HG03095 (cell line): ENCODE data around the gene TRA2A.
A peak's percentile ranks its signal among the peaks of the same experiment; 100 is the strongest.
"Not testable (repeated sequence)": the region's sequence is repeated elsewhere in the genome, so short reads cannot be mapped to it uniquely, and the experiment has no call there.

ENCODE experiments used
- ATAC-seq: cut with Tn5 transposase; IDR thresholded peaks from one replicate; pipeline ENCODE4 v1.9.1; 2021; ENCODE audit warnings: moderate library complexity; ENCODE audit not compliant: unreplicated experiment

TRA2A gene

DNA sequence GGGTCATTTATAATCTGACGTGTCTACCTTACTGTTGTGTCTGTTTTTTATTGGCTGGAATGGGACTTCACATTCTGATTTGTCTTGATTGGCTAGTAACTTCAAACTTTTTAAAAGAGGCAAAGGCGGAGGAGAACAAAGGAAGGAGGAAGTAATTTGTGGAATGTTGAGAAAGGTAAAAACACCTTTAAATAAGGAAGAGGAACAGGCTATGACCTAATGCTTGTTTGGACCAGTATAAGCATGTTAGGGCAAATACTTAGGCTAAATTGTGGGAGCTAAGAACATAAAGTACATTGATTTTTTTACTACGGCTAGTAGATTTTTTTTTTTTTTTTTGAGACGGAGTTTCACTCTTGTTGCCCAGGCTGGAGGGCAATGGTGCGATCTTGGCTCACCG is 18.0 kb downstream of the TRA2A start:
- ATAC-seq, result not testable (repeated sequence)

DNA sequence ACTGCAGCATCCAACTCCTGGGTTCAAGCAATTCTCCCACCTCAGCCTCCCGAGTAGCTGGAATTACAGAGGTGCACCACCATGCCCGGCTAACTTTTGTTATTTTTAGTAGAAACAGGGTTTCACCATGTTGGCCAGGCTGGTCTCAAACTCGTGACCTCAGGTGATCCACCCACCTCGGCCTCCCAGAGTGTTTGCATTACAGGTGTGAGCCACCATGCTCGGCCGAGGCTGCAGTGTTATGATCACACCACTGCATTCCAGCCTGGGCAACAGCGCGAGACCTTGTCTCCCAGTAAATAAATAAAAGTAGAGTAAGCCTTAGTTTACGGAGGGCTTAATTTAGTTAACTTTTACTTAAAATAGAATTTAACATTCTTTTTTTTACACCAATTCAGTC is 37.8 kb downstream of the TRA2A start:
- no peak for ATAC-seq

DNA sequence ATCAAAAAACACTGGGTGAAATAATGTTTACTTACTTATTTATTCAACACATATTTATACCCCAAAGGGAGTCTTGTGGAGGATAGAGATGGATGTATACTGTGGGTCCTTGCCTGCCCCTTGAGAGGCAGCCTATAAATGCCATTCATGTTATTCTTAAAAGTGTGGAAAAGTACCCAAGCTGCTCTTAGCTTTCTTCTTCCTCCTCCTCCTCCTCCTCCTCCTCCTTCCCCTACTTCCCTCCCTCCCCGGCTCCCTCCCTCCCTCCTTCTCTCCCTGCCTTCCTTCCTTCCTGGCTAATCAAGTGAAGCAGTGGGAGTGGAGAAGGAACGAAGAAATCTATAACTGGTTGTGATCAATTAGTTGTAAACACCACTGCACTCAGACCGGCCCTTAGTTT is 40.3 kb downstream of the TRA2A start:
- ATAC-seq, result no peak

DNA sequence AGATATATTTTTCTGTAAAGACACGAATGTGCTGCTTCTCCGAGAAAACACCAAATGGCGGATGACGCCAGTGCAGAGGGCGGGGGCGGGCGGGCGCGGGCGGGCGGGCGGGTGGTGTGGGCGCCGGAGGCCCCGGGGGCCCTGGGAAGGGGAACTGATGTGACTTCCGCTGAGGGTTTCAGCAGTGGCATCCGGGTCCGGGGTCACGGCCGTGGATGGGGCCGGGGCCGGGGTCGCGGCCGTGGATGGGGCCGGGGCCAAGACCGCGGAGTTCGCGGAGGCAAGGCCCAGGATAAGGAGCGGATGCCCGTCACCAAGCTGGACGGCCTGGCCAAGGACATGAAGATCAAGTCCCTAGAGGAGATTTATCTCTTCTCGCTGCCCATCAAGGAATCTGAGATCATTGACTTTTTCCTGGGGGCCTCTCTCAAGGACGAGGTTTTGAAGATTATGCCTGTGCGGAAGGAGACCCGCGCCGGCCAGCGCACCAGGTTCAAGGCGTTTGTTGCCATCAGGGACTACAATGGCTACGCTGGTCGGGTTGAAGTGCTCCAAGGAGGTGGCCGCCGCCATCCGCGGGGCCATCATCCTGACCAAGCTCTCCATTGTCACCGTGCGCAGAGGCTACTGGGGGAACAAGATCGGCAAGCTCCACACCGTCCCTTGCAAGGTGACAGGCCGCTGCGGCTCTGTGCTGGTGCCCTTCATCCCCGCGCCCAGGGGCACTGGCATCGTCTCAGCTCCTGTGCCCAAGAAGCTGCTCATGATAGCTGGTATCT is 41.2 kb downstream of the TRA2A start:
- ATAC-seq, result peak; percentile 63

DNA sequence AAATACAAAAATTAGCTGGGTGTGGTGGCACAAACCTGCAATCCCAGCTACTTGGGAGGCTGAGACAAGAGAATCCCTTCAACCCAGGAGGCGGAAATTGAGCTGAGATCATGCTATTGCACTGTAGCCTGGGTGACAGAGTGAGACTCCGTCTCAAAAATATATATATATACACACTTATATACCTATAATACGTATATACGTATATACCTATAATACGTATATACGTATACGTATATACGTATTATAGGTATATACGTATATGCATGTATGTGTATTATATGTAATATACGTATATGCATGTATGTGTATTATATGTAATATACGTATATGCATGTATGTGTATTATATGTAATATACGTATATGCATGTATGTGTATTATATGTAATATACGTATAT is 43.1 kb downstream of the TRA2A start:
- not testable (repeated sequence) for ATAC-seq

DNA sequence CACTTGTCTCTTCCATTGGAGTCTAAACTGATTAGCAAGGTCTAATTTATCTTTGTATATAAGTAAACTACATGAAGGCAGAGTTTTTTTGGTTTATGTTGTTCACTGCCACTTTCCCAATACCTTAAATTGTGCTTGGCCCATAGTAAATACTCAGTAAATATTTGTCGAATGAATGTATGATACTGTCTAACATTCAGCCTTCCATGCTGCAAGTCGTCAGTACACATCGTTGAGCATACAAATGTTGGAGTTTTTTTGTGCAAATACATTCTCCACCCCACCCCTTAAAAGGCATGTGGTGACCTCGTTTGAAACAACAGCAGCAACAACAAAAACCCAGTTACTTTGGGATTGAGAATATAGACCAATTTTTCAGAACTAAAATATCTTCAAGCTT is 44.1 kb downstream of the TRA2A start:
- no peak for ATAC-seq

DNA sequence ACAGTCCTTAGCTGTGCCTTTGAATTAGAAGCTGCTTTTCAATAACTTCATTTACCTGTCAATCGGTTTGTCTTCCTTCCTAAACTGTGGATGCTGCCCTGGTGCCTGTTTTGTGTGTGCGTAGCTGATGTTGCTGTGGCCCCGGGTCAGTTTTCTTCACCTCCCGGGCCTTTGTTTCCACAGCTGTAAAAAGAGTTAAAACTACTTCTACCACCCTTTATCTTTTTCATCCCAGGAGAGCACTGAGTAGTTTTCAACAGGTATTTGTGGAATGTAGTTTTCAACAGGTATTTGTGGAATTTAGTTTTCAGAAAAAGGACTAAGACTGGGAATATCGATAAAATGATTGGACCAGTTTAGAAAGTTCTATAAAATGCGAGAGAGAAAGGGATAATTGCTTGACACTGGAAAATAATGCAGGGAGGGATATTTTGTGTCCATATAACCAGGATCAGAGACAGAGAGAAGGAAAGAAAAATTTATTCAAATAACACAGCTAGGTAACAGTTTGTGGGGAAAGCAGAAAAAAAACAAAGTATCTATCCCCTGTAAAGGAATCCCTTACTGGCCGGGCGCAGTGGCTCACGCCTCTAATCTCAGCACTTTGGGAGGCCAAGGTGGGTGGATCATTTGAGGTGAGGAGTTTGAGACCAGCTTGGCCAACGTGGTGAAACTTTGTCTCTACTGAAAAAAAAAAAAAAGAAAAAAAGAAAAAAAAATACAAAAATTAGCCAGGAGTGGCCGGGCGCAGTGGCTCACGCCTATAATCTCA is 45.6 kb downstream of the TRA2A start:
- ATAC-seq, result no peak

DNA sequence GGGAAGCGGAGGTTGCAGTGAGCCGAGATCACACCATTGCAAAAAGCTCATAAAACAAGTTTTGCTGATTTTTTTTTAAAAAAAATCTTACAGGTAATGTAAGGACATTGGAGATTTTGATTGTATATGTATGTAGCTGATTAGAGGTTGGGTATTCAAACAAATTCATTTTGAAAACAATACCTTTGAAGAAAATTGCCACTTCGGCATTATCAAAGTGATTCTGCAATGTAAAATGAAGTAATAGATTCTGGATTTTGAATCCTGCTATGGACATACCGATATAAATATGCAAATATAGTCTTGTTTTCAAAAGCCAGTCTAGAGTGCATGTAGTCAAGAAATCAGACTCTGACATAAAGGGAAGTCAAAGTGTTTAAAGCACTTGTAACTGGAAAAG is 49.1 kb downstream of the TRA2A start:
- no peak for ATAC-seq

DNA sequence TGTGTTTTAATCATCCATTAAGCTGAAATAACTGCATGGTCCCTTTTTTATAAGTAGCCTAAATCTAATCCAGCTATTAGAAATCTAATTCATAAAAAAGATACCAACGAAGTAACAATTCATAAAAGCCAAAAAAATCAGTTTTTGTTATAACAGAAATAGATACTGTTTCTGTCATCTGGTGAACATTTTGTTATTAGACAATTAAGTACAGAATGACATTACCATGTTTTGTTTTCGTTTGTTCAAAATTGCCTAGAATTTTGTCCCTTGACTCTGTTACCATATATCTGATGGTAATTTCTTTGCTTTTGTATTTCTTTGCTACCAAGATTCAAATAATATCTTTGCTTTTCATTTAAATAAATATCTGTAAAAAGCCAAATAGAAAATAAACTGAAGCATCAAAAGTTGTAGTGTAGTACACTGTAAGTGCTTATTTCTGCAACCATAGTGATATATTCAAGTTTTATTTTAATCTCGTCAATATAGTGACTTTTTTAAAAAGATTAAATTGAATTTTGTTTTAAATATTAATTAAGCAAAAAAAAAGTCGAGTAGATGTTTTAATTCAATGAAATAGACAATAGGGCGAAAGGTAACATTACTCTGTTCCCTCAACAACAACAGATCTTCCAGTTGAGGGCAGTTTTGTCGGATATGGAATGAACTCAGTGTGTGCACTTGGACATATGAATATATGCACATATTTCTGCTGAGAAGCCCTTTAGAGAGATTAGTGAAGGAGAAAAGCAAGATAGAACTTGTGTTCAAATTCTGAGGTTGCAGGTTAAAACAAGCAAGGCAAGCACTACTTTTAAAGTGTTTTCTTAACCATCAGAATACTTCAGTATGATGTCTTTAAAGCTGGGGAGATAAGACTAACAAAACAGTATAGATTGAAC is 53.6 kb downstream of the TRA2A start:
- ATAC-seq, result no peak

DNA sequence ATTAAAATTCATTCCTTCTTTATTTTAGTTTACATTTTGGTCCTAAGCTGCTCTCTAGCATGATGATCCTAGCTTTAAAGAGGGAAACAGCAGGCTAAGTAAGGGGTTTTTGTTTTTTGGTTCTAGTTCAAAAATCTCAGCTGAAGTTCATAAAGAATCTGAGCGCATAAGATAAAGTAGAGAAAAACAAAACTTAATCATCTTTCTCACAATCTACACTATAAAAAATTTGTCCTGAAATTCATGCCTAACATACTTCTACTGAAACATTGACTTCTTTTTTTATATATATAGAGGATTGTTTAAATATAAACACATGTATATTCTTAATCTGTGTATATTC is 54.7 kb downstream of the TRA2A start:
- no peak for ATAC-seq

DNA sequence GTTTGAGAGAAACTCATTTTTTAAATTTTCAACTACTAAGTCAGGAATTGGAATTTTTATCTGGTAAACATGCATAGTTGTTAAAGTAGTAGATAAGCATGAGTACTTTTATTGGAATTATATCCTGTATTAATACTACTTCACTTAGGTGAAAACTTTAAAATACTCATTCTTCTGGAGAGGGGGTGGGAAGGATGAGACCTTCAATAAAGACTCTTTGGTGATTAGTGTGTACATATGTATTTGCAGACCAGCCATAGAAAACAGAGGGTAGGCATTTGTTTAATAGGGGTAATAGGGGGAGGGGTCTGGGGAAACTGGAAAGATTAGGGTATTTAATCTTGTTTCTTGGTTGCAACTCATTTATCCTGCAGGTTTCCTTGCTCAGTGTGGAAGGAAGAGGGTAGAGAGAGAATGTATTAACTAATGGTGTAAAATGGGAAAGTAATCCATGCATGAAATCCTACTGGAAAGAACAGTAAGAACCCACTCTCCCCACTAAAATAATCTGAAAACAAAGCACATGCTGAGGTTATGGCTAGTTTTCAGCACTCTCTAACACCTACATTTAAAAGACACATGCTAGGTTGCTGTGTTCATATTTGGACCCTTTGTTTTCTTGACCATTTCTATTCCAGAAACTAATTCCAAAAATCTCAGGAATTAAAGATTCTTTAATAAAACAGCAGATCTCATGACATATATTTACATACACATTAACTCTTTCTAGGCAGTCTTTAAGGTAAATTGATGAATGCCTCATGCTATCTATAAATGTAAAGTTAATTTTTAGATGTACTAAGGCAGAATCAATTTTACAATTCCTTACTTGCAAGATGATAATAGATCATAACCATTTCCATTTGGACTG is 55.3 kb downstream of the TRA2A start:
- ATAC-seq, result no peak

DNA sequence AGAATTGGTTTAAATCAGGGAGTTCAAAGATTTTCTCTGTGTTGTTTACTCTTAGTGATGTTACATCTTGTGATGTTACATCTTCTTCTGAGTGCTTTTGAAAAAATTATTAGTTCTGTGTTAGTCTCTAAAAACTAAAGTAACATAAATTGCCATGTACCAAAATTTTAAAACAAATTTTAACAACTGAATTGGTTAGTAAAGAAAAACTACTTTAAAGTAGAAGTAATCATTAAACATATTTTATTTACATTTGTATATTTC is 56.3 kb downstream of the TRA2A start:
- ATAC-seq, result no peak

DNA sequence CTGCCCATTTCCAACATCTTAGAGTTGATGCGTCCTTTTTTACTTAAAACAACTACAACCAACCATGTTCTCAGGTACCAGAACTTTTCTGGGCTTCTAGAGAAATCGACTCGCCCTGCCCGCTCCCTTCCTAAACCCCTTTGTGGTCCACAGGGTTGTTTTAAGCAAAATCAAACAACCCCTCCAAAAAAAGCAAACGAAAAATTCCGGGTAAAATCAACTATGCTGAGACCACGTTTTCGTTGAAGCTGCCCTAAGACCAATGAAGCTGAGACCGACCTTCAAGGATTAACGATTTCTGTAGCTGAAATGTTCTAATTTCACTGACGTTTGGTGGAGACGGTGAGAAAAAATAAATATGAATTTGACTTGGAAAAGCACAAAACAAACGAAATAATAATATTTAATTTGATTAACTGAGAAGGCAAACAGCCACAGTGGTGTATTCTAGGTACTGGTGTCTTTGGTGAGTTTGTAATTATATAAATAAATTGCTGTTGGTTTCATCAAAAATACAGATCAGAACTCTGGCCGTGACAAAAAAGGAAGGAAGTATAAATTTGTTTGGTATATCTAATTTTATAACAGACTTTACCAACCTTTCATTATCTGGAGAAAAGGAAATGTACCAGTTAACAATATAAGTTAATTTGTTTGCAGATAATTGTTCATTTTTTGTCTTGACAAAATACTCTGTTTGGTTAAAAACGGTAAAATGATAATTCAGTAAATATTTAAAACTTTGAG is 56.8 kb downstream of the TRA2A start:
- no peak for ATAC-seq

DNA sequence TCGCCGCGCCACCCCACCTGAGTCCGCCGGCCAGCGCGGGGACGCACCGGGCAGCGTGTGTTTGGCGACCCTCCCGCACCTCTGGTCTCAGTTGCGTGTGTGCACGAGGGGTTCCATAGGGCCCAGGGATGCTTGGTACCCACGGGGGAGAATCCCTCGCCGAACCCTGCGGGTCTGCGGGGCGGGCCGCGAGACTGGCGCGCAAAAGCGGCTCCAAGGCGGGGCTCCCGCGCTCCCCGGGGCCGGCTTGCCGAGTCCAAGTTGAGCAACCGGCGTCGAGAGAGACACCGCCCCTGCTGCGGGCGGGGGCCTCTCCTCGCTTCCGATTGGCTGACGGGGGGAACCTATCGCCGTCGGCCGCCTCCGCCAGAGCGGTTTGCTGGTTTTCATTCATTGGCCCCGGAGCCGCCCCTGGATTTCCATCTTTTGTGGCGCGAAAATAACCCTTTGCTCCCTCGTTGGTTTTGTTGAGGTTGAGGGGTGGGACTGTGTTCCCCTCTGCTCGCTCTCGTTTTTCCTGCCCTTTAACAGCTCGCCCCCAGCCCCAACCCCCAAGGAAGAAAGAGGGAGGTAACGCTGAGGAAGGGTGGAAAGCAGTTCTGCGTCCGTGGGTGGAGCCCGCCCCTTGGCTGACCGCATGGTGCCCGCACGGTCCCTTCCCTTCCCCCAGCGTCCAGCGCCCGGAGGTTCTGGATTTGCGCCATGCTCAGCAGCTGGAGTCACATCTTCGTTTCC is 57.5 kb downstream of the TRA2A start:
- ATAC-seq, result peak; percentile 69

DNA sequence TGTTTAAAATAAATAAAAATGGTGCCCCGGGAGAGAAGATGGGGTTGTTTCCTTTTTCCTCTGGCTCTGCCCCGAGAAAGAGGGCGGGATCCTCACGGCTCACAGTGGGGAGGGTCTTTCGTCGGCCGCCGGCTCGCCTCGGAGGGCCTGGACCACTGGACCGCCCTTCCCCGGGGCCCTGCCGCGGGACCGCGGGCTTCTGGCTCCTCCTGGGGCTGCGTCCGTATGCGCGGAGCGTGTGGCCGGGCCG is 58.0 kb downstream of the TRA2A start:
- ATAC-seq, result no peak

DNA sequence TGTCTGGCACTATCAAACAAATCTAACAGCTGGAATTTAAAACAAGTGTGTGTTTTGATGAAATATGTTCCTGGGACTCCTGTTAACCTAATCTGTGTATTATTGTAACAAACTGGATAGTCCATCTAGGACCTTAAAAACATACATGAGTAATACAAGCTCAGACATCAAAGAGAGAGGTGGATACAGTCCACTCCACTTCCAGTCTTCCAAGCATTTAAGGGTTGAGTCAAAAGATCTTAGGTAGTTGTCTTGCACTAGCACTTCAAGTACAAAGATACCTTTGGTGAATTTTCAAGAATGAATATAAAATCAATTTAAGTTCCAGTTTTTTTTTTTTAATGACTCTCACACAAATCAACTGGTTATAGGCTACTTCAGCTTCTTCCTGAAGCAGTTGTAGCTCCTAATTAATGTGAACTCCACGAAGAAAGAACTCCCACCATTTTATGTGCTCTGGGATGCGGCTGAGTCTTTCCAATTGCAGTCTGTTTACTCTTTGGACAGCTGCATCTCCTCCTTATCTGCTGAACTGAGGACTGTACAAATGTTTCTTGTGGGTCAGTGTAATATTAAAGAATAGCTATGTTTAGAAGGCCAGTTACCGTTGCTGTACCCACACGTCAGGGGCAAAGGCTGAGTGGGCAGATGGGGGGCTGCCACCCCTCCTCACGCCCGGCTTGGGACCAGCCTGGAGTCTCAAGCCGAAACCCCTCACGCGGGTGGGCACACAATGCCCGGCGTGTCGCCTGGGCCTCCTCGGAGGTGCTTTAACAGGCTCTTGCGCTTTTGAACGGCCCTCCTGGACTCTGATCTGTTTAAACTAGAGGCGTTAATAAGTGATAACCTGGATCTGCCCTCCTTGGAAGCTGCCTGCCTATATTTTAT is 58.6 kb downstream of the TRA2A start:
- no peak for ATAC-seq

DNA sequence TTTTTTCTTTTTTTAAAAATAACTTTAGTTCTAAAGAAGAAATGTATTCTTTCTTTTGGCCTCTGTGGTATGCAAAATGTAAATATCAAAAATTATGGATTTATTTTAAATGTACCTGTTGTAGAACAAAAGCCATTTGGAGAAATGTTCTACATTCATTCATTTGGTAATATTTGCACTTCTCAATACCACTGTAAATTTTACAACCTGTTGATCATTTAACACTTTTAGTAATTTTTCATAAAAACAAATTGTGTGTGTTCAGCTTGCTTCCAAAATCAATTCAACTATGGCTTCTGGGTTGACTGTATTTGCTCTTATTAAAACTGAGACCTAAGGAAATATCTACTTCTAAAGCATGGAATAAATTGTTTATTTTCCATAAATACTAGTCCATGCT is 59.2 kb downstream of the TRA2A start:
- no peak for ATAC-seq

DNA sequence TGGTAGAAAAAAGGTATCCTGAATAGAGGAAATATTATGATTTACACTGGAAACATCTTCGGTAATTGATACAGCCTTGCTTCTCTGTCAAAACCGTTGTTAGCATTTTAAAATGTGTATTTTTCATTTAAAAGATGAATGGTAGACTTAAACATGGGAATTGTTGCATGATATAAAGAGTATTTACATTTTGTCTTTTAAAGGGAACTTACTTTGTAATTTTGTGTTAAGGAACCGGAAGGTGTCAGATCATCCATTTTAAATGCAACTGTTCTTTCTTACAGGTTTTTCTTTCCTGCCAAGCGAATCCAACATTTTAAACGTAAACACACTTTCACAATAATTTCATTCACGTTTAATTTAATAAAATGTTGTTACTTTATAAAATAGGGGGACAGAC is 59.7 kb downstream of the TRA2A start:
- ATAC-seq, result no peak
